ENCODE data around the gene PLCXD1. TPM values are rescaled to one million over a fixed set of nuclear protein-coding genes. Genes with fewer than 3 reads are reported as not detected.
A peak's percentile ranks its signal among the peaks of the same experiment; 100 is the strongest.

PLCXD1 gene
- total and polyA plus RNA-seq, 9 of the 15 experiments (the other 6 are each of a cell fraction or from before 2014, with no cell fraction given), result 6.0 to 60.2 (median 39.5) TPM

- TF ChIP-seq PATZ1 (CRISPR knock-in tag; IDR thresholded peaks at IDR 0.05; ENCODE audit: borderline replicate concordance) (no peak), CHD1 (IDR thresholded peaks at IDR 0.05; ENCODE audit: low read length) (peak; percentile 39), ZSCAN32 (CRISPR knock-in tag; IDR thresholded peaks at IDR 0.05) (no peak), POLR2G (IDR thresholded peaks at IDR 0.05; ENCODE audit: low read depth, low read length) (peak; percentile 20; the same call in 1 of the 2 replicates), TAF1 (IDR thresholded peaks at IDR 0.05; ENCODE audit: control insufficient read depth, extremely low read depth, insufficient read depth, low read length, severe bottlenecking) (peak; percentile 15), VEZF1 (CRISPR knock-in tag; IDR thresholded peaks at IDR 0.05) (peak; percentile 63), ZNF121 (CRISPR knock-in tag; conservative IDR thresholded peaks at IDR 0.05) (no peak), ZFX (CRISPR knock-in tag; IDR thresholded peaks at IDR 0.05) (peak; percentile 61), ATF3 (IDR thresholded peaks at IDR 0.05) (no peak), ATF3 (CRISPR knock-in tag; conservative IDR thresholded peaks at IDR 0.05) (no peak), MYNN (IDR thresholded peaks at IDR 0.05) (no peak), MYNN (CRISPR knock-in tag; IDR thresholded peaks at IDR 0.05) (no peak), ZSCAN29 (IDR thresholded peaks at IDR 0.05) (0 out of 2 replicates have a peak, but pooled peaks have one; percentile 38), PHF8 (IDR thresholded peaks at IDR 0.05; ENCODE audit: borderline replicate concordance, low read length) (peak; percentile 35; the same call in 1 of the 2 replicates), NCOA4 (IDR thresholded peaks at IDR 0.05; ENCODE audit: partially characterized antibody) (no peak), ETV1 (tag; conservative IDR thresholded peaks at IDR 0.05; ENCODE audit: low read depth) (peak; percentile 46; the same call in 1 of the 2 replicates), KDM1A (IDR thresholded peaks at IDR 0.05) (peak in 1 of 2 experiments; percentile 42; a peak in 2 of 4 replicates), CBX3 (IDR thresholded peaks at IDR 0.05; ENCODE audit: borderline replicate concordance in 1 of 2, low read length in 2 of 2) (0 out of 3 replicates have a peak, but pooled peaks of 1 of the 2 experiments have one; percentile 12), EHMT2 (IDR thresholded peaks at IDR 0.05) (no peak), ATF4 (CRISPR knock-in tag; IDR thresholded peaks at IDR 0.05) (no peak), TFAP4 (CRISPR knock-in tag; IDR thresholded peaks at IDR 0.05; ENCODE audit: borderline replicate concordance) (no peak), MECOM (CRISPR knock-in tag; IDR thresholded peaks at IDR 0.05) (no peak)
These were observed at the start of gene PLCXD1 (continued) for GRCh38 chrX:281166-281999.
